ENCODE results near the gene CPT1A. TPM values are rescaled to one million over a fixed set of nuclear protein-coding genes. Genes with fewer than 3 reads are reported as not detected.

The CPT1A gene
- polyA plus RNA-seq, 1 donor: 43.0 TPM

GRCh38 chr11:68798221-68798813 lies 43.4 kb downstream of the CPT1A start:
- DNase-seq: peak; percentile 20

- DNase-seq: no peak
Observed at GRCh38 chr11:68796801-68797200, 44.9 kb downstream of the CPT1A start.

- no peak for DNase-seq
Observed at GRCh38 chr11:68792400-68792966, 49.2 kb downstream of the CPT1A start.

GRCh38 chr11:68784653-68785052 lies 57.1 kb downstream of the CPT1A start:
- DNase-seq: no peak

GRCh38 chr11:68783216-68783821 lies 58.4 kb downstream of the CPT1A start:
- no peak for DNase-seq

GRCh38 chr11:68782711-68783110 lies 59.0 kb downstream of the CPT1A start:
- DNase-seq: no peak

GRCh38 chr11:68780829-68781228 lies 60.9 kb downstream of the CPT1A start:
- no peak for DNase-seq

GRCh38 chr11:68778205-68778604 lies 63.5 kb downstream of the CPT1A start:
- no peak for DNase-seq

GRCh38 chr11:68776442-68777235 lies 65.1 kb downstream of the CPT1A start:
- DNase-seq: no peak

GRCh38 chr11:68775951-68776388 lies 65.7 kb downstream of the CPT1A start:
- no peak for DNase-seq

GRCh38 chr11:68774194-68774585 lies 67.5 kb downstream of the CPT1A start:
- DNase-seq: no peak

- DNase-seq: peak; percentile 83
Observed at GRCh38 chr11:68773521-68774193, 68.1 kb downstream of the CPT1A start.

- no peak for DNase-seq
Observed at GRCh38 chr11:68772936-68773335, 68.8 kb downstream of the CPT1A start.

GRCh38 chr11:68770781-68771180 lies 70.9 kb downstream of the CPT1A start:
- DNase-seq: no peak

- DNase-seq: no peak
Observed at GRCh38 chr11:68767672-68768071, 74.0 kb downstream of the CPT1A start.

GRCh38 chr11:68766786-68767185 lies 74.9 kb downstream of the CPT1A start:
- DNase-seq: no peak

- DNase-seq: no peak
Observed at GRCh38 chr11:68764746-68765145, 77.0 kb downstream of the CPT1A start.

- DNase-seq: no peak
Observed at GRCh38 chr11:68763926-68764657, 77.6 kb downstream of the CPT1A start.

- no peak for DNase-seq
Observed at GRCh38 chr11:68763181-68763721, 78.5 kb downstream of the CPT1A start.

- no peak for DNase-seq
Observed at GRCh38 chr11:68762481-68762880, 79.2 kb downstream of the CPT1A start.

- no peak for DNase-seq
Observed at GRCh38 chr11:68761801-68762200, 79.9 kb downstream of the CPT1A start.

Measured in left kidney (tissue), 2 donors.